GM12873 (cell line): ENCODE measurements around the gene DLG2.
A peak's percentile ranks its signal among the peaks of the same experiment; 100 is the strongest.

Experiments used
- TF ChIP-seq, protein P1 (sequence below): IDR thresholded peaks from 2 replicates; pipeline ENCODE4 v1.5.1; 2012; ENCODE audit warnings: low read depth, mild to moderate bottlenecking, moderate library complexity, low read length, control low read depth; ENCODE audit not compliant: insufficient read depth; ENCODE audit errors: missing control alignments

DLG2 gene

DNA sequence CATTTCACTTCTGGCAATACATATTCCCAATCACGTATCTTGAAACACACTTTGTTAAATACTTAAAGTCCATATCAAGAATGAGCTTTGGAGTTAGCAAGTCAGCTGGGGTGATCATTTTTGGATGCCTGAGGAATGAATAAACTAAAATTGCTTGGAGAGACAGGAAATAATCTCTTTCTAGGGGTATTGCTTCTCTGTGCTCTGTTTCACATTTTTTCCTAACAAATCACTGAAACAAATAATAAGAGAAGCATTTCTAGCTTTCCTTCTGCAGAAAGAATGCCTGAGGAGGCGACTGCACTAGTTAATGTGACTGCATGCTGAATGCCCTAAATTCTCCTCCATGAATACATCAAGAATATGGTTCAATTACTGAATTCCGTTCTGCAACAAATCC lies 1799.6 kb downstream of the DLG2 start:
- TF ChIP-seq, protein P1, sequence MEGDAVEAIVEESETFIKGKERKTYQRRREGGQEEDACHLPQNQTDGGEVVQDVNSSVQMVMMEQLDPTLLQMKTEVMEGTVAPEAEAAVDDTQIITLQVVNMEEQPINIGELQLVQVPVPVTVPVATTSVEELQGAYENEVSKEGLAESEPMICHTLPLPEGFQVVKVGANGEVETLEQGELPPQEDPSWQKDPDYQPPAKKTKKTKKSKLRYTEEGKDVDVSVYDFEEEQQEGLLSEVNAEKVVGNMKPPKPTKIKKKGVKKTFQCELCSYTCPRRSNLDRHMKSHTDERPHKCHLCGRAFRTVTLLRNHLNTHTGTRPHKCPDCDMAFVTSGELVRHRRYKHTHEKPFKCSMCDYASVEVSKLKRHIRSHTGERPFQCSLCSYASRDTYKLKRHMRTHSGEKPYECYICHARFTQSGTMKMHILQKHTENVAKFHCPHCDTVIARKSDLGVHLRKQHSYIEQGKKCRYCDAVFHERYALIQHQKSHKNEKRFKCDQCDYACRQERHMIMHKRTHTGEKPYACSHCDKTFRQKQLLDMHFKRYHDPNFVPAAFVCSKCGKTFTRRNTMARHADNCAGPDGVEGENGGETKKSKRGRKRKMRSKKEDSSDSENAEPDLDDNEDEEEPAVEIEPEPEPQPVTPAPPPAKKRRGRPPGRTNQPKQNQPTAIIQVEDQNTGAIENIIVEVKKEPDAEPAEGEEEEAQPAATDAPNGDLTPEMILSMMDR = no peak

DNA sequence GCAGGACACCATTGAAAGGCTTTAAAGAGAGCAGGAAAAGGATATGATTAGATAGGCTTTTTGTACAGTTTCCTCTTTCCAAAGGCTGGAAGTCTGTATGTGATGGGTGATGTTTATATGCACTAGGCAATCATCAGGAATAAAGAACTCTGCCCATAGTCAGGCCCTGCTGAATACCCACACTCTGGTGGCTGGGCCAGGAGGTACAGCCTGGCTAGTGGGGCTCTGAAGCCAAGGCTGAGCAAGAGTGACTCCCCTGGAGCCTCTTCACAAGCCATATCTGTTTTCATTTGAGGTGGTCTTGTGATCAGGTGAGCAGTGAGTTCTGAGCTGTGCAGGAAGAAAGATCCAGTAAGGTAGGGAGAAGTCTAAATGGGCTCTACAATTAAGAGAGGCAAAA lies 1801.1 kb downstream of the DLG2 start:
- TF ChIP-seq, protein P1 = no peak

DNA sequence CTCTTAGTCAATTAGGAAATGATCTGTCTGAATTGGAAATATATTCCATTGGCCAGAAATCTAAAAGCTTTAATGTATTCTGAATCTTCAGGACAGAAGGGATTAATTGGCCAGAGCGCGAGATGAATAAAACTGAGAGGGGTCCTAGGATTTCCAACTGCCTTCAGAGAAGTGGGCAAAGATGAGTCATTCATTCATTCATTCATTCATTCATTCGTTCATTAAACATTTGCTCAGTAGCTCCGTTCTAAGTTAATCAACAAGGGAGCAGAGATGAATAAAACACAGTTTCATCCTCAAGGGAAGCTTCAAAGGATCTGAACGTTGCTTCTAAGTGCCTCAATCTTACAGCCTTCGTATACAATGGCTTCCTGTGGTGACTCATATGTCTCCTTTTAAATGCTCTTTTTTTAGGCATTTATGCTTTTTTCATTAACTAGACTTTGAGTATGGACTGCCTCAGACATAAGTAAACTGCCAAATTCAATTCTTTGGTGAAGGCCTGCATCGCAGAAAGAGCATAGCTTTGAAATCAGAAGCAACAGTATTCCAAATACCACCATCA lies 1803.6 kb downstream of the DLG2 start:
- TF ChIP-seq, protein P1 = no peak

DNA sequence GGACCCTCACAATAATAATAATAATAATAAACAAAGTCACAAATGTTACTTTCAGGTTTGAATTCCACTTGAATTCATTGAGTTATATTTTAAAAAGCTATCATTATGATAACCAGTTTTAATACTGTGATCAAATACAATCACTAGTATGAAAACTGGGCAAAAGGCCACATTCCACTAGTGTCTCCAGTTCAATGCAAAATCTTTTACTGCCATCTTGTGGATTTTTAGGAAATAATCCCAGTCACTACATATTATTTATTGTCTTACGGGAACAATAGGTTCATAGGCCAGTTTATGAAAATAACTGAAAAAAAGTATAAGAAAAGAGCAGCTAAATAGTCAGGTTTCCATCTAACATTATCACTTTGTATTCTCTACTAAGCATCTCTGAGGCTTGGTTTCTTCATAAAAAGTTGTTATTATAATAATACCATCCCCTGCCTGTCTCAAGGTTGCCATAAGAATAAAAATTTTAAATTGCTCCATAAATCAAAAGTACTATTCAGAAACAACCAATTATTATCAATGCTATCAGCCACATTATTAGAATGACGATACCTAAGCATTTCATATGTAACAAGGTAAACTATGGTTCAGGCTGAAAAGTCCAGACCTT lies 1807.1 kb downstream of the DLG2 start:
- TF ChIP-seq, protein P1 = peak; percentile 38

DNA sequence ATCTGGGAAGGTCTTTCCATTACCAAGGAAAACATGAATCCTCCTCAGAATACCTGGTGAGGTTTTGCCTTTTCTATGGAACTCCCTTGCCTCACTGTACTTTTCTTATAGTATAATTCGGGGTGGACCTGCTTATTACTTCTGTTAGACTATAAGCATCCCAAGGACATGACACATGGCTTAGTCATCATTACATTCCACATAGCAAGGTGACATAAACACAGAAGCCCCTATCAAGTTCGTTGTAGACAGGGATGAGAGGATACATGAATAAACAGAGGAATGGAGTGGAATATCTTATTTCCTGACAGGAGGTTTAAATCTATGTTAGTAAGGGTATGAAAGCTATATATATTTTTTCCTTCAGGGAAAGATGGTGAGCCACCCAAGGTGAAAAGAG lies 1808.8 kb downstream of the DLG2 start:
- TF ChIP-seq, protein P1 = no peak

DNA sequence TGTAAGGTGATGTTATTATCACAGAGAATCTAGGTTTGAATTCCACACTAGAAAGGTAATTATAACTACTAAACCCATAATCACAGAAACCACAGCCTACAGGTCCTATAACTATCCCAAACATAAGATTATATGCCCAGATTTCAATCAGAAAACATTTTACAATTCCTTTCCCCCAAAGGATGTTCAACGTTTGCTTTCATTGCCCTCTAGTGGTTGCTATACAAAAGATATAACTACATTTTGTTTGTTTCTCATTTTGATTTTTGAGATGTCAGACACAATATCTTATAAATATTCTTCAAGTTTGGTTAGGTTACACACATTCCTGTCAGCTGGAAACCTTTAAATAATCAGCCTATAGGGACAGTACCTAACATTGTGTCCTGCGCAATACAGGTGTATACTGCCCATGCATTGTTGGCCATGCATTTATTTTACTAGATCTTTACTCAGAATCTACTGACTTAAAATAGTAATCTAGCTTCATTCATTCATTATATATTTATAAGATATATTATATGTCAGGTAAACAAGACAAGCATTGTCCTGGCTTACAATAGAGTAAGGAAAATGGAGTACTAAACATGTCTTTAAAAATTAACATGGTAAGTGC lies 1810.5 kb downstream of the DLG2 start:
- TF ChIP-seq, protein P1 = peak; percentile 52

DNA sequence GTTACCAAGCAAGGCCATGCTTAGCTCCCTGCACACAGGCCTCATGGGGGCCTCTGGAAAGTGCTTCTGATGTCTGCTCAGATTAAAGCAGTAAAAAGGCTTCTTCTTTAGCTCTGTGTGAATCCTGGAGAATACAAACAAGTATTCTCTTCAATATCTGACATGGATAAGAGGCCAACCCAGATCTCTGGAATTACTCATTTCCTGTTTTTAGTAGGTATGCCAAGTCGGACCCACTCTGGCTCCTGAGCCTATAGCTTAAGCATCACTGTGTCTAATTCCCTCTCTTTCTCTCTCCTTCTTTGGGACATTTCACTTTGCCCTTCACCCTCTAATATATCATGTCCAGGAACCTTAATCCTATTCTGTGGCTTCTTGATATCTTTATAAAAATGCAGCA lies 1811.4 kb downstream of the DLG2 start:
- TF ChIP-seq, protein P1 = no peak
